SU-DHL-6 (cell line): ENCODE results near the gene EPB41L3.

ENCODE experiments used
- H2AFZ ChIP-seq: fragments of 200-600 bp; sonication (generic); 2 replicates; pipeline ENCODE4 v1.6.1; 2014; ENCODE audit warnings: low read depth, mild to moderate bottlenecking, moderate library complexity, mixed read lengths, antibody characterized with exemption, low read length; ENCODE audit not compliant: severe bottlenecking
- H3F3A ChIP-seq: fragments of 200-600 bp; shearing (Covaris generic); 2 replicates; pipeline ENCODE4 v1.6.0; 2016; ENCODE audit warnings: antibody characterized with exemption, mild to moderate bottlenecking; ENCODE audit not compliant: insufficient read depth
- H3K27ac ChIP-seq: fragments of 200-600 bp; sonication (generic); 2 replicates; pipeline ENCODE4 v1.5.1; 2016; ENCODE audit warnings: low read depth, mild to moderate bottlenecking, low read length, moderate library complexity, mixed read lengths
- H3K27me3 ChIP-seq: fragments of 200-600 bp; sonication (generic), shearing (Covaris generic); 2 replicates; pipeline ENCODE4 v1.6.0; 2014; ENCODE audit warnings: mild to moderate bottlenecking, low read length
- H3K36me3 ChIP-seq: fragments of 200-600 bp; sonication (generic); 2 replicates; pipeline ENCODE4 v1.6.1; 2014; ENCODE audit warnings: mild to moderate bottlenecking, low read length, mixed read lengths
- H3K4me2 ChIP-seq: fragments of 300-600, 200-600 bp; shearing (Covaris generic), sonication (generic); 2 replicates; pipeline ENCODE4 v1.6.0; 2014; ENCODE audit warnings: low read length, low read depth, mild to moderate bottlenecking; ENCODE audit not compliant: poor library complexity, severe bottlenecking
- H3K4me3 ChIP-seq: fragments of 200-600 bp; sonication (generic); 2 replicates; pipeline ENCODE4 v1.5.1; 2014; ENCODE audit warnings: antibody characterized with exemption, low read length, mild to moderate bottlenecking, mixed read lengths; ENCODE audit not compliant: insufficient read depth, poor library complexity, severe bottlenecking
- H3K79me2 ChIP-seq: fragments of 200-600 bp; sonication (generic); 2 replicates; pipeline ENCODE4 v1.6.1; 2014; ENCODE audit warnings: mild to moderate bottlenecking, low read length, moderate library complexity; ENCODE audit not compliant: insufficient read depth
- H3K9ac ChIP-seq: fragments of 200-600 bp; sonication (generic); 2 replicates; pipeline ENCODE4 v1.7.0; 2014; ENCODE audit warnings: mild to moderate bottlenecking, low read length
- H3K9me2 ChIP-seq: fragments of 200-600 bp; sonication (generic); replicated peaks from 2 replicates; pipeline ENCODE4 v1.6.1; 2014; ENCODE audit warnings: low read length; ENCODE audit not compliant: insufficient read depth
- H3K9me3 ChIP-seq: fragments of 200-600 bp; sonication (generic); 2 replicates; pipeline ENCODE4 v1.6.1; 2014; ENCODE audit warnings: low read length, mixed read lengths; ENCODE audit not compliant: insufficient read depth
- H4K20me1 ChIP-seq: fragments of 200-600 bp; sonication (generic); 2 replicates; pipeline ENCODE4 v1.6.1; 2014; ENCODE audit warnings: low read depth, mild to moderate bottlenecking, antibody characterized with exemption, low read length, moderate library complexity, mixed read lengths
- CTCF ChIP-seq: fragments of 200-600 bp; sonication (generic); IDR thresholded peaks from one replicate; pipeline ENCODE4 v1.5.1; 2017; ENCODE audit warnings: antibody characterized with exemption, mild to moderate bottlenecking, low read length, moderate library complexity; ENCODE audit not compliant: insufficient read depth, poor library complexity, severe bottlenecking
- EZH2phosphoT487 ChIP-seq: fragments of 200-600 bp; sonication (generic), shearing (Covaris generic); conservative IDR thresholded peaks from 2 replicates; pipeline ENCODE4 v1.6.1; 2018; ENCODE audit warnings: mild to moderate bottlenecking, antibody characterized with exemption, low read length, moderate library complexity, mixed read lengths

Gene EPB41L3

DNA sequence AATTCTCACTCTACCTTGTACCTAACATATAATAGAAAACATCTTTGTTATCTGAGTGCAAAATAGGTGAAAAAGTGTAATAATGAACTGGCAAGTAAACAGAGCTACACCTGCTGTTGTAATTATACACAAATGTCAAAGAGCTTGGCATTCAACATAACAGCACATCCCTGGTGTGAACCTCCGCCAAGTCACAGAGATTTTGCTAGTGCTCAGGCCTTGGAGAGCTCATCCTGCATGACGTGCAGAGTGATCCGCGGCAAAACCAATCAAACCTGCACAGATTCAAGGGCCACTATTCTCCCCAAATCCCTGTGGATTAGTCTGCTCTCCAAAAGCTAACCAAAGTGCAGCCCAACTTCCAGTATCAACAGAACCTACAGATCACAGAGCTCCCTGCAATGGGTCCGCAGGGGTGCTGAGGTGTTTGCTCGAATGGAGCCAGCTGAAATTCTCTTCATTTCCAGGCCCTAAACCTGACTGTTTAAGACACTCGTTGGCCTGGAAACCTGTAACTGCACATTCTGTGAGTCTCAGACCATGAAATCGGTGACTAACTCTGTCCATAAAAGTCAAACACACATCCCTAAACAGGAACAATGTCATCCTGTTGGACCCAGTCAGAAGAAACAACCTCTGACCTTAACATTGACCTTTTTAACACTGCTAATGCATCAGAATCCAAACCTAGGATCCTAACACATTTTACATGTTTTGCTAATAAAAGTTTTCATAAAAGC lies 111.8 kb downstream of the EPB41L3 start:
- H3K4me3 ChIP-seq, result no peak overlapping the region
- H3K36me3 ChIP-seq, result no peaks in the 10 kb centered on the region
- no peak overlapping the region for H3K4me2 ChIP-seq
- H3K27me3 ChIP-seq, result no peaks in the 10 kb centered on the region
- no peak overlapping the region for H3K27ac ChIP-seq
- H3K9me2 ChIP-seq, result no peaks in the 10 kb centered on the region
- H3K9ac ChIP-seq, result no peak overlapping the region
- H3K9me3 ChIP-seq, result no peaks in the 10 kb centered on the region
- no peaks in the 10 kb centered on the region for H3F3A ChIP-seq
- no peaks in the 10 kb centered on the region for H3K79me2 ChIP-seq
- no peaks in the 10 kb centered on the region for H4K20me1 ChIP-seq
- H2AFZ ChIP-seq, result no peak overlapping the region
- TF ChIP-seq EZH2phosphoT487, result no peak
- TF ChIP-seq CTCF, result no peak

GRCh38 chr18:5430131-5430530 lies 113.7 kb downstream of the EPB41L3 start:
- no peak overlapping the region for H3K4me2 ChIP-seq
- no peak overlapping the region for H3K4me3 ChIP-seq
- no peak overlapping the region for H3K9ac ChIP-seq
- H3K79me2 ChIP-seq, result no peaks in the 10 kb centered on the region
- no peaks in the 10 kb centered on the region for H3K27me3 ChIP-seq
- no peak overlapping the region for H2AFZ ChIP-seq
- H3K27ac ChIP-seq, result no peak overlapping the region
- no peaks in the 10 kb centered on the region for H3F3A ChIP-seq
- H3K9me2 ChIP-seq, result no peaks in the 10 kb centered on the region
- no peaks in the 10 kb centered on the region for H3K36me3 ChIP-seq
- no peak for TF ChIP-seq EZH2phosphoT487
- TF ChIP-seq CTCF, result no peak
- H4K20me1 ChIP-seq, result no peaks in the 10 kb centered on the region
- H3K9me3 ChIP-seq, result no peaks in the 10 kb centered on the region

GRCh38 chr18:5429681-5430080 lies 114.1 kb downstream of the EPB41L3 start:
- no peaks in the 10 kb centered on the region for H3K9me2 ChIP-seq
- no peak overlapping the region for H2AFZ ChIP-seq
- H3K4me3 ChIP-seq, result no peak overlapping the region
- no peak overlapping the region for H3K4me2 ChIP-seq
- no peaks in the 10 kb centered on the region for H3K9me3 ChIP-seq
- H3K27me3 ChIP-seq, result no peaks in the 10 kb centered on the region
- TF ChIP-seq EZH2phosphoT487, result no peak
- no peak for TF ChIP-seq CTCF
- H3F3A ChIP-seq, result no peaks in the 10 kb centered on the region
- no peaks in the 10 kb centered on the region for H4K20me1 ChIP-seq
- H3K27ac ChIP-seq, result no peak overlapping the region
- H3K79me2 ChIP-seq, result no peaks in the 10 kb centered on the region
- H3K9ac ChIP-seq, result no peak overlapping the region
- H3K36me3 ChIP-seq, result no peaks in the 10 kb centered on the region
